OCI-LY3 (cell line): ENCODE measurements around the gene PTGIS.

Source experiments
- H2AFZ ChIP-seq: fragments of 200-600, 300-600 bp; shearing (Covaris generic); 2 replicates; pipeline ENCODE4 v1.6.0; 2014; ENCODE audit warnings: antibody characterized with exemption, low read depth, low read length
- H3K27ac ChIP-seq: fragments of 200-600, 300-600 bp; sonication (generic); 2 replicates; pipeline ENCODE4 v1.5.1; 2014; ENCODE audit warnings: mild to moderate bottlenecking, low read length, moderate library complexity, mixed read lengths
- H3K27me3 ChIP-seq: fragments of 200-600, 300-600 bp; sonication (generic); 2 replicates; pipeline ENCODE4 v1.6.1; 2014; ENCODE audit warnings: low read depth, low read length, mixed read lengths
- H3K36me3 ChIP-seq: fragments of 200-600, 300-600 bp; sonication (generic); replicated peaks from 2 replicates; pipeline ENCODE3; 2014; ENCODE audit warnings: low read depth, low read length, mixed read lengths
- H3K4me1 ChIP-seq: fragments of 300-600, 200-600 bp; sonication (generic); 2 replicates; pipeline ENCODE4 v1.6.1; 2014; ENCODE audit warnings: low read length, mixed read lengths
- H3K4me2 ChIP-seq: fragments of 200-600, 300-600 bp; sonication (generic); 2 replicates; pipeline ENCODE4 v1.6.1; 2014; ENCODE audit warnings: low read length, mixed read lengths
- H3K4me3 ChIP-seq: fragments of 300-600, 200-600 bp; sonication (generic); 2 replicates; pipeline ENCODE4 v1.5.1; 2014; ENCODE audit warnings: antibody characterized with exemption, mild to moderate bottlenecking, low read length, moderate library complexity
- H3K79me2 ChIP-seq: fragments of 300-600, 200-600 bp; shearing (Covaris generic); 2 replicates; pipeline ENCODE4 v1.6.1; 2014; ENCODE audit warnings: mild to moderate bottlenecking, low read length, mixed read lengths
- H3K9ac ChIP-seq: fragments of 300-600, 200-600 bp; shearing (Covaris generic); 2 replicates; pipeline ENCODE4 v1.6.0; 2014; ENCODE audit warnings: mild to moderate bottlenecking, low read length, moderate library complexity
- H3K9me3 ChIP-seq: fragments of 200-600, 300-600 bp; shearing (Covaris generic); 2 replicates; pipeline ENCODE4 v1.6.1; 2014; ENCODE audit warnings: low read length, mixed read lengths; ENCODE audit not compliant: insufficient read depth
- H4K20me1 ChIP-seq: fragments of 200-600, 300-600 bp; sonication (generic); 2 replicates; pipeline ENCODE4 v1.6.1; 2016; ENCODE audit warnings: low read length, mixed read lengths; ENCODE audit not compliant: insufficient read depth
- CTCF ChIP-seq: fragments of 200-600, 300-600 bp; sonication (generic); IDR thresholded peaks from 2 replicates; pipeline ENCODE4 v1.5.1; 2014; ENCODE audit warnings: antibody characterized with exemption, low read length, low read depth
- EZH2phosphoT487 ChIP-seq: fragments of 200-600 bp; shearing (Covaris generic); IDR thresholded peaks from 2 replicates; pipeline ENCODE4 v1.6.1; 2018; ENCODE audit warnings: antibody characterized with exemption, mixed run types, low read depth

PTGIS gene

GRCh38 chr20:49460131-49460530 is 107.8 kb downstream of the PTGIS start:
- no peak for TF ChIP-seq CTCF
- TF ChIP-seq EZH2phosphoT487, result no peak
- Histone ChIP-seq H3K9ac (no peak overlapping the region), H2AFZ (no peak overlapping the region), H3K9me3 (no peaks in the 10 kb centered on the region), H3K4me3 (no peak overlapping the region), H3K4me2 (no peak overlapping the region), H3K27me3 (peaks cover 70% of the 10 kb centered on the region), H3K4me1 (no peaks in the 10 kb centered on the region), H3K79me2 (no peaks in the 10 kb centered on the region), H4K20me1 (no peaks in the 10 kb centered on the region), H3K36me3 (no peaks in the 10 kb centered on the region), H3K27ac (no peak overlapping the region)

- H3K79me2 ChIP-seq, result no peaks in the 10 kb centered on the region
- peaks cover 70% of the 10 kb centered on the region for H3K27me3 ChIP-seq
- H3K36me3 ChIP-seq, result no peaks in the 10 kb centered on the region
- H3K9me3 ChIP-seq, result no peaks in the 10 kb centered on the region
- no peaks in the 10 kb centered on the region for H3K4me1 ChIP-seq
- no peak overlapping the region for H2AFZ ChIP-seq
- no peak overlapping the region for H3K4me2 ChIP-seq
- no peaks in the 10 kb centered on the region for H4K20me1 ChIP-seq
- no peak overlapping the region for H3K9ac ChIP-seq
- H3K27ac ChIP-seq, result no peak overlapping the region
- no peak overlapping the region for H3K4me3 ChIP-seq
- TF ChIP-seq CTCF, result no peak
- no peak for TF ChIP-seq EZH2phosphoT487
These were observed 108.3 kb downstream of the PTGIS start for GRCh38 chr20:49459684-49460083.

GRCh38 chr20:49457444-49457843 is 110.5 kb downstream of the PTGIS start:
- no peaks in the 10 kb centered on the region for H3K79me2 ChIP-seq
- TF ChIP-seq EZH2phosphoT487, result no peak
- TF ChIP-seq CTCF, result no peak
- no peak overlapping the region for H3K4me3 ChIP-seq
- no peaks in the 10 kb centered on the region for H3K36me3 ChIP-seq
- H3K4me1 ChIP-seq, result no peaks in the 10 kb centered on the region
- H2AFZ ChIP-seq, result no peak overlapping the region
- H4K20me1 ChIP-seq, result no peaks in the 10 kb centered on the region
- no peak overlapping the region for H3K27ac ChIP-seq
- peaks cover 71% of the 10 kb centered on the region for H3K27me3 ChIP-seq
- H3K4me2 ChIP-seq, result no peak overlapping the region
- no peak overlapping the region for H3K9ac ChIP-seq
- H3K9me3 ChIP-seq, result no peaks in the 10 kb centered on the region

- no peaks in the 10 kb centered on the region for H3K79me2 ChIP-seq
- H3K4me1 ChIP-seq, result no peaks in the 10 kb centered on the region
- no peaks in the 10 kb centered on the region for H4K20me1 ChIP-seq
- no peaks in the 10 kb centered on the region for H3K36me3 ChIP-seq
- no peak overlapping the region for H3K27ac ChIP-seq
- H3K4me3 ChIP-seq, result no peak overlapping the region
- no peak overlapping the region for H3K9ac ChIP-seq
- no peaks in the 10 kb centered on the region for H3K9me3 ChIP-seq
- H3K27me3 ChIP-seq, result peaks cover 71% of the 10 kb centered on the region
- H2AFZ ChIP-seq, result no peak overlapping the region
- H3K4me2 ChIP-seq, result no peak overlapping the region
- TF ChIP-seq CTCF, result no peak
- no peak for TF ChIP-seq EZH2phosphoT487
These were observed 111.3 kb downstream of the PTGIS start for GRCh38 chr20:49456646-49457045.
